Head of caudate nucleus (tissue), 42 donors: ENCODE data around the gene USP12.
A peak's percentile ranks its signal among the peaks of the same experiment; 100 is the strongest.

ENCODE experiments used
- DNase-seq, 42 donors: peaks; one replicate each; pipeline versions ENCODE4 v3.0.0 to v3.0.0-alpha.2; 2020 to 2021; ENCODE audit warnings: mixed read lengths in 7 of 42
- intact Hi-C: fragments of 100-400 bp; cut with DNase I; formaldehyde crosslinking; loops from one replicate; pipeline ENCODE4 v1.15.0; 2022

Gene USP12

GRCh38 chr13:27189192-27189591, 17.6 kb upstream of the USP12 start:
- intact Hi-C loops = no loop called here
- DNase-seq = no peak

- intact Hi-C loops = no loop called here
Observed at GRCh38 chr13:27188239-27188638, 16.6 kb upstream of the USP12 start.

GRCh38 chr13:27186295-27186694, 14.7 kb upstream of the USP12 start:
- intact Hi-C loops = no loop called here
- no peak for DNase-seq

More at GRCh38 chr13:27188239-27188638, 16.6 kb upstream of the USP12 start:
- DNase-seq = no peak

DNA sequence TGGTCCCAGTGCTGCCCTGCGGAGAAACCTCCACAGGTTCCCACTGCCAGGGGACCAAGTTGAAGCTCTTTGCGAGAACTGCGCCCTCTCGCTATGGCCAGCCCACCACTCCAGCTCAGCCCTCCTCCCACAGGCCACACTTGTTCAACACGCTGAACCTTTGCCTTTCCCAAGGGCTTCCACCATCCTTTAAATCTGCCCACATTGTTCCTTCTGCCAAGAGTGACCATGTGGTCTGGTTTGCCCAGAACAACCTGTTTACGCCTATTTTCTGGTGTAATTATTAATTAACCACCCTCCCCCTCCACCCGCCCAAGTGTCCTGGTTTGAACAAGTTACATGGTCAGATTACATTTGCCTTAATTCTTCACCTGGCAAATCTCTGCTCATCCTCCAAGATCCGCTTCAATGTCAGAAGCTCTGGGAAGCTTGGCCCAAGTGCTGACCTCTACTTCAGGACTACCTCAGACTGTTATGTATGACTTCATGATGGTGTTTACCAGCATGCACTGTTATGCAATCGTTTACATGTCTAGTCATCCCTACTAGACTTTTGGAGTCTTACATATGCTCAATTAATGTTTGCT, 12.0 kb upstream of the USP12 start:
- intact Hi-C loops = no loop called here
- DNase-seq = no peak

DNA sequence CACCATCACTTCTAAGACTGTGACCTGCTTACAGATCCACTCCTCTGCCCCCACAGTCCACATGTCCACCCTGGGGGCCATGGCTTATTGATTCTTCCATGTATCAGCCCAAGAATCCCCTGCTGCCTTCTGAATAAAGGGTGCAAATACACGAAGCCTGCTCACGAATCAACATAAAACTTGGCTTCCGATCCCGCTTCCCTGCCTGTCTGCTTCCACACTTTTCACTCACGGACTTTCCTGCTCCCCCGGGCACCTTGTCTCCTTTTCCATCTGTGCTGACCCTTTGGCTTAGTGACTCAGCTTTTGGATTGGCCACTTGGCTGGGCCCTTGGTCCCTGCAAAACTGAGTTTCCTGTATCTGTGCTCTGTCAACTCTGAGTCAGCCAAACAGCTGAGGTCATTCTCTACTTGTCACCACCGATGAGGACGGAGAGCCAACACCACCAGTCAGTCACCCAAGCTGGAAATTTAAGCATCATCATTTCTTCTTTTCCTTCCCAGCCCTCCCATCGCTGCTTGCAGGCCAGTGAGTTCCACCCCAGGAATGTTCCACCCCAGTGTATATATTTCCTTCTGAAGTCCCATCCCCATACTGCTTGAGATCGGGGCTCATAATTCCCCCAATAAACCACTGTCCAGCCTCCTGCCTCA, 11.4 kb upstream of the USP12 start:
- no peak for DNase-seq
- intact Hi-C loops = no loop called here

- DNase-seq = no peak
- intact Hi-C loops = no loop called here
Observed at GRCh38 chr13:27182054-27182453, 10.4 kb upstream of the USP12 start.

DNA sequence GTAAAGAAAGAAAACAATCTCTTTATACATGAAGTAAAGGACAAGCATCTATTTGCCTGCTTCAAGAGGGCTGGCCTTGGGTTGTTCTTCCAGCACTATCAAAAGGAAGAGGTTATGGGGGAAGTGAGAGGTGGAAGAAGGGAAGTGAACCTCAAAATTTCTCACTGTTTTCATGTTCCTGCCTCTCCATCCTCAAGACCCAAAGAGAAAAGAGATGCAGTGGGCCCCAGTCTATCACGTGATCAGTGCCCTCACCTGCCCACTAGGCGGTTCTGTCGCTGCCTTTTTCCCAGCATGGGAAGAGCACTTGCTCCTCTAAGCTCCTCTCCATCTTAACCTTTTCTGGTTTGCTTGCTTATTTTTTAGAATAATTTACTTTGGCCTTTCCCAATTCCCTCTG, 6.2 kb upstream of the USP12 start:
- no peak for DNase-seq
- intact Hi-C loops = loop anchor here (5.0 kb wide), 1 partner anchor 191 kb away; no protein-coding TSS in a partner anchor

- intact Hi-C loops = loop anchor here (5.0 kb wide), 1 partner anchor 189 kb away; no protein-coding TSS in a partner anchor
Observed at GRCh38 chr13:27176470-27177410, 5.1 kb upstream of the USP12 start.

DNA sequence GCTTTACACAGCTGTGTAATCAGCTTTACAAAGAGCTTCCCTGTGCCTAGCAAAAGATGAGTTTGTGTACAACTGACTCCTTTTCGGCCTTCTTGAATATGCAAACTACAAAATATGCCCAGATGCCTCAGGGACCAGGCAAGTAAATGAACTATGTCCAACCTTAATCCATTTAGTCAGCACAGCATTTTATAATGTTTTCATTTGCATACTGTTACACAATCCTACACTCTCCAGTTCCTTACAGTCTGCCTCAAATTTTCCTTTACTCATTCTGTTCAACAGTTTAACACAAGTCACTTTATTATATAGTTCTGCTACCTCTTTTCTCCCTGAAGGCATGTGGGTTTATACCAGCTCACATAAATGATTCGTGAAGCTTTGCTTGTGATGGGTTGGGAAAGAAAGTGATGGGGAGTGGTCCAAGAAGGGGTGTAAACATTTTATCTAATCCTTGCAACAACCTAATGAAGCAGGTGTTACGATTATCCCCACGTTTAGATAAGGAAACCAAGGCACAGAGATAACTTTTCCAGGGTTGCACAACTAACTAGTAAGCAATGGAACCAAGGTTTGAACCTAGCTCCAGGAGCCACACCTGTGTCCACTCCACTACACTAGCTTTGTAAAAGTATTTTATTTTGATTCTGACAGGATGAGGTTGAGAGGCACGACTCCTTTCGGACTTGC, 3.3 kb upstream of the USP12 start:
- intact Hi-C loops = loop anchor here (5.0 kb wide), 1 partner anchor 188 kb away; no protein-coding TSS in a partner anchor
- no peak for DNase-seq

More at GRCh38 chr13:27176470-27177410, 5.1 kb upstream of the USP12 start:
- DNase-seq = no peak

DNA sequence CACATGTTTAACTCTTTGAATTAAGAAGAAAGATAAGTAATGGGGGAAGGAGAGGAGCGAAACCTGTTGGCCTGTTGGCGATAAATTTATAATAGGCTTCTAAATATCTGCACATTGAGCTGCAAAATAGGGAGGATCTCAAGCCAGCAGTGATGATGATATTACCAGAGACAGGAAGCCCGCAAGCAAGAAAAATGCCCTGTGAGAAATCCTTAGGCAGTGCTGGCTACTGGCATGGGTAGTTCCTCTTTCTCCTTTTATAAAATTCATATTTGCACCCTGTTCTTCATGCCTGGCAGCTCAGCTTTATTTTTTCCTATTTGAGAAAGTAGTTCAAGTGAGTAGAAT, 858 bp upstream of the USP12 start:
- DNase-seq = peak in 1 of 42 donors; percentile 18

DNA sequence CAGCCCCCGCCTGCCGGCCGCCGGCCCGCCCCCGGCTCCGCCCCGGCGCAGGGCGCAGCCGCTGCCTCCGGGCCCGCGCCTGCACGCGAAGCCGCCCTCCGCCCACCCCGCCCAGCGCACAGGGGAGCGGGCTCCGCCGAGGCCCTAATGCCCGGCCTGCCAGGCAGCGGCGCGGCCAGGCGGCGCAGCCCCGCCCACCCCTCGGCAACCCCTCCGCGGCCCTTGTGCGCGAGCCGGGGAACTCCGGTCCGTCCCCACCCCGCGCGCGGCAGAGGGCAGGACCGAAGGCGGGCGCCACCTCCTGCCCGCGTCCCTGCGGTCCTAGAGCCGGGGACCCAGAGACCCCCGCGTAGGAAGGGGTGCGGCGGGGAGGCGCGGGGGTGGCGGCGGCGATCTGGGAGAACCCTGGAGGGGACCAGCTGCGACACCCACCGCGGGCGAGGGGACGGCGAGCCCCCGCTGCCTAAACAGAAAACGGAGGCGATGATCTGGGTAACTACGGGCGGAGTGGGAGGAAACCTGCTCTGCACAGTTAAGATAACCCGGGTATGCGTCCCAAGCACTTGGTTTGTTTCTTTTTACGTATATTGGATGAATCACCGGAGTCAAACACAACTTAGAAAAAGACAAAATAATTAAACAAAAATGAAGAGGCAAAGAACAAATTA, 350 bp upstream of the USP12 start:
- DNase-seq = peak; percentile 65 to 95 (median 90)
- intact Hi-C loops = loop anchor here (2.0 kb wide), 1 partner anchor 79 kb away; the partner anchor contains the start of gene RPL21

More for the DNA sequence above, 858 bp upstream of the USP12 start:
- intact Hi-C loops = no loop called here

DNA sequence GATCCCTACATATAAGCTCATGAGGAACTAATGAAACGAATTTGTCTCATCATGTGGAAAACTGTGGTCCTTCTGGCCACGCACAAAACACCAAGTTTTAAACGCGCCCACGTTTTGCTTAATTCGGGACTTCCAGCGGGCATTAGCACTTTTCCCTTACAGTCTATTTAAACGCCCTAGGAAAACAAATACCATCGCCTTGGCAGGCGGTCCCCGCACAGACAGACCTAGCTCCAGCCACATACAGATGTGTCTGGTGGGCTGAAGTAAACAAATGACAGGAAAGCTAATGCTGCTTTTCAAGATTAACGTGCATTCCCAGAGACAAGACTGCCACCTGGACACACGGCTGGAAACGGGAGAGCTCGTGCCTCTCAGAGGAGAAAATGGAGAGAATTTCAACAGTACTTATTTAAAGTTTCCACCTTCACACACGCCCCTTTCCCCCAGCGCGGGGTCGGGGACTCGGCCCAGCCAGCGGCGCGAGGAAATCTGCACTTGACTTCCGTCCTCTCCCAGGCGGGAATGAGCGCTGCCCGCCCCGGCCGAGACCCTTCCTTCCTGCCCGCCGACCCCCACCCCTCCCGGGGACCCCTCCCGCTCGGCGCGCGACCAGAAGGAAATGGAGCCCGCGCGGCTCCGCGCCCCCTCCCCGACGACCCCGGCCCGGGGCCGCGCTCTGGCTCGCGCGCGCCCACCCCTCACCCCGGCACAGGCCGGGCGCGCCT, 931 bp downstream of the USP12 start:
- intact Hi-C loops = loop anchor here (2.0 kb wide), 1 partner anchor 80 kb away; the partner anchor contains the start of gene RPL21
- peak in 38 of 42 donors; percentile 8 to 62 (median 38) for DNase-seq

DNA sequence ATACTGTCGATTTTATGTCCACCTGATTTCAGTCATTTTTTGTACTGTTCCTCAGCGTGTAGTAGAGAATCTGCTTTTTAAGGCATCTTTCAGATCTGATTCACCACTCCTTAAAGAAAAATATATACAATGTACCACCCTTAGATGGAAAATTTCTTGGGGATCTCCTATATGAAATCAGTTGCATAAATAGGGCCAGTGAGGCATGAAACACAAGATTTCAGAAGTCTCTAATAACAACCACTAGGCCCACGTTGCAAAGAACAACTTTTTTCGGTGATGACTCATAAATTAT, 1.4 kb downstream of the USP12 start:
- no peak for DNase-seq
- intact Hi-C loops = loop anchor here (2.0 kb wide), 1 partner anchor 81 kb away; the partner anchor contains the start of gene RPL21

GRCh38 chr13:27168906-27169657, 2.5 kb downstream of the USP12 start:
- DNase-seq = peak in 1 of 42 donors; percentile 27
- intact Hi-C loops = no loop called here

DNA sequence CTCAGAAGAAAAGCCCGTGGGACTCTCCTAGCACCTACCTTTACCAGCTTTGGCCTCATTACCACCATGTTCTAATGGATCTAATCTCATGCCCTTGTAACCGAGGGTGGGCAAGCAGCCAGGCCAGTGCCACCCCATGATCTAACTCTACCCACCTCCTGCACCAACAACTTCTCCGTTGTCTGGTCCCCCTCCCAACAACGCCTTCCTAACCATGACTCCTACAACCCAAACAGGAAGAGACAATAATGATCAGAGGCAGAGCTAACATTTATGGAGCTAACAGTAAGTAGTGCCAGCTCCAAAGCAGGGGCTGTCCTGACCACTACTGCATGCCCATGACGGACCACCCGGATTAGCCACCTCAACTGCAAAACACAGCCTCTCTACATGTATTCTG, 3.5 kb downstream of the USP12 start:
- intact Hi-C loops = no loop called here
- no peak for DNase-seq

DNA sequence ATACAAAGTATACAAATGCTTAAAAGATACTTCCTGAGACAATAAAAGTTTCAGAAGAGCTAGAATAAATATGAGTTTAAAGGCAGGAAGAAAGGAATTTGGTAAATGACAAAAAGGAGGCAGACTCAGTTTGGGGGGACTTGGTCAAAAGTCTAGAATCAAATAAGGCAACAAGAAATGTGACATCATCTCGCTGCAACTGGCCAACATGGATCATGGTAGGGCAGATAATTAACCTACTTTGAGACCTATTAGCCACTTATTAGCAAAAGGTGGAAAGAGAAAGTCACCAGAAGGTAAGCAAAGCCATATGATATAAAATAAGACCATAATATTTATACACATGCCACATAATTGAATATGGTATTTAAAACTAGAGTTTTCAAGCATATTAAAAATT, 5.3 kb downstream of the USP12 start:
- no peak for DNase-seq
- intact Hi-C loops = no loop called here

DNA sequence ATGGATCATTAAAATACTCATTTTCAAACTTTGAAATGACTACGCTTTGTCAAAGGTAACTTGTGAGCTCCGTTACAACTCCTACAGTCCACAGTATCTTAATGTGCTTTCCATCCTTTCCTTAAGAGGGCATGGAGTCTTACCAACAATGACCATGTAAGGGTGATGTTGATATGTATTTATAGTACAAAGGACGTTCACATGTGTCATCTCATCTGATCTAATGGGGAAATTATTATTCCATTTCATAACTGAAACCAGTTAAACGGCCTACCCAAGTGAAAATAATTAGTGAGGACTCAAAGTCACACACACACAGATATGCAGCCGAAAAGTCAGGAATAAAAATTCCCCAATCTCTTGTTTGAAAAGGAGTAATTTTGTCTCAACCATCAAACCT, 9.6 kb downstream of the USP12 start:
- no peak for DNase-seq
- intact Hi-C loops = no loop called here
